GM12878 (cell line): ENCODE data around the gene TXNDC9. TPM values are rescaled to one million over a fixed set of nuclear protein-coding genes. Genes with fewer than 3 reads are reported as not detected.

Experiments used
- ATAC-seq: fragments of 200-7000 bp; cut with Tn5 transposase; 3 replicates; pipeline ENCODE4 v1.9.1; 2020; ENCODE audit warnings: mild to moderate bottlenecking, moderate library complexity
- BruUV-seq: library from RNA; stranded (reverse); fragments of 400-500 nt; replicated peaks from 2 replicates; lab custom pipeline; 2021; lab: Mats Ljungman, UMichigan
- CTCF ChIA-PET: fragments of 300-600 bp; sonication (Branson Sonifier 250); formaldehyde crosslinking; extraction: SDS; loops from one replicate; lab custom pipeline; 2021; ENCODE audit warnings: inconsistent platforms; lab: Yijun Ruan, JAX
- POLR2A ChIA-PET: fragments of 350-600 bp; formaldehyde crosslinking; extraction: SDS; loops from one replicate; lab custom pipeline; 2021; ENCODE audit warnings: inconsistent platforms; lab: Charles Lee
- RAD21 ChIA-PET: fragments of 300-600 bp; sonication (Branson Sonifier 250); formaldehyde crosslinking; loops from one replicate; lab custom pipeline; 2023; ENCODE audit warnings: antibody characterized with exemption; ENCODE audit not compliant: unreplicated experiment; lab: Charles Lee
- SMC1A ChIA-PET: fragments of 300-600 bp; sonication (Branson Sonifier 250); formaldehyde crosslinking; loops from one replicate; lab custom pipeline; 2023; ENCODE audit not compliant: unreplicated experiment, uncharacterized antibody; lab: Charles Lee
- DNase-seq: peaks from one replicate; pipeline ENCODE4 v3.0.0-alpha.2; 2011; ENCODE audit warnings: low read depth, low spot score
- FAIRE-seq: peaks from 3 replicates; lab custom pipeline; 2011; peaks lifted over from hg19 to GRCh38; lab: Jason Lieb, UNC
- H2AFZ ChIP-seq: 2 replicates; pipeline ENCODE4 v1.6.0; 2011; ENCODE audit warnings: low read depth, low read length, control low read depth; ENCODE audit not compliant: control insufficient read depth
- H3K27ac ChIP-seq: 2 replicates; pipeline ENCODE4 v1.5.1; 2011; ENCODE audit warnings: control low read depth; ENCODE audit not compliant: control insufficient read depth, insufficient read depth
- H3K27me3 ChIP-seq, 2 experiments: replicated peaks in 1 of 2; 2 replicates each; pipeline versions ENCODE4 v1.6.0 to v1.6.1; 2011; ENCODE audit warnings: low read length in 1 of 2; ENCODE audit not compliant: control insufficient read depth in 2 of 2, insufficient read depth in 2 of 2
- H3K36me3 ChIP-seq, 2 experiments: 2 replicates each; pipeline ENCODE4 v1.5.1; 2011; ENCODE audit warnings: low read length in 1 of 2; ENCODE audit not compliant: control insufficient read depth in 2 of 2, insufficient read depth in 2 of 2
- H3K4me1 ChIP-seq: 2 replicates; pipeline ENCODE4 v1.6.1; 2011; ENCODE audit warnings: mild to moderate bottlenecking, low read length, moderate library complexity, mixed read lengths; ENCODE audit not compliant: control insufficient read depth, insufficient read depth
- H3K4me2 ChIP-seq: 2 replicates; pipeline ENCODE4 v1.6.0; 2011; ENCODE audit warnings: control low read depth; ENCODE audit not compliant: control insufficient read depth, insufficient read depth
- H3K4me3 ChIP-seq: fragments of 200-600 bp; sonication (generic); 2 replicates; pipeline ENCODE4 v1.5.1; 2016
- H3K79me2 ChIP-seq: 2 replicates; pipeline ENCODE4 v1.6.0; 2011; ENCODE audit warnings: low read length; ENCODE audit not compliant: control insufficient read depth, insufficient read depth
- H3K9ac ChIP-seq: 2 replicates; pipeline ENCODE4 v1.8.0; 2011; ENCODE audit warnings: low read length, control low read depth, mixed read lengths; ENCODE audit not compliant: control insufficient read depth, insufficient read depth
- H3K9me3 ChIP-seq: replicated peaks from 3 replicates; pipeline ENCODE4 v1.5.1; 2011; ENCODE audit warnings: mild to moderate bottlenecking, low read length; ENCODE audit not compliant: control insufficient read depth, insufficient read depth
- H4K20me1 ChIP-seq: 2 replicates; pipeline ENCODE4 v1.6.0; 2011; ENCODE audit not compliant: control insufficient read depth, insufficient read depth
- ATF7 ChIP-seq: fragments of 450-650 bp; IDR thresholded peaks from 2 replicates; pipeline ENCODE4 v1.6.1; 2016; ENCODE audit warnings: low read depth, mild to moderate bottlenecking
- DPF2 ChIP-seq: fragments of 450-650 bp; IDR thresholded peaks from 2 replicates; pipeline ENCODE4 v1.6.1; 2017; ENCODE audit warnings: mild to moderate bottlenecking
- EP300 ChIP-seq, 2 experiments: fragments of 150-350 bp in 1 of 2; IDR thresholded peaks; 2 replicates each; pipeline ENCODE4 v1.6.1; 2011 to 2012; ENCODE audit warnings: low read depth in 2 of 2, low read length in 2 of 2, borderline replicate concordance in 1 of 2, improper control_type of control experiment in 1 of 2, inconsistent platforms in 1 of 2; ENCODE audit not compliant: control insufficient read depth in 1 of 2
- MAX ChIP-seq: IDR thresholded peaks from 2 replicates; pipeline ENCODE4 v1.6.1; 2012; ENCODE audit warnings: low read depth, low read length, improper control_type of control experiment
- MTA2 ChIP-seq: fragments of 450-650 bp; IDR thresholded peaks from 2 replicates; pipeline ENCODE4 v1.6.1; 2016; ENCODE audit warnings: low read depth, mild to moderate bottlenecking, moderate library complexity
- NKRF ChIP-seq: fragments of 450-650 bp; conservative IDR thresholded peaks from 2 replicates; pipeline ENCODE4 v1.6.1; 2017; ENCODE audit warnings: mild to moderate bottlenecking, moderate library complexity
- SREBF2 ChIP-seq: IDR thresholded peaks from 2 replicates; pipeline ENCODE4 v1.6.1; 2012; ENCODE audit warnings: mild to moderate bottlenecking, low read length
- TBL1XR1 ChIP-seq: IDR thresholded peaks from 2 replicates; pipeline ENCODE4 v1.6.1; 2012; ENCODE audit warnings: low read depth, low read length, improper control_type of control experiment
- ZBTB40 ChIP-seq: fragments of 450-650 bp; IDR thresholded peaks from 2 replicates; pipeline ENCODE4 v1.6.1; 2016; ENCODE audit warnings: mild to moderate bottlenecking, moderate library complexity, borderline replicate concordance
- ZNF207 ChIP-seq: fragments of 450-650 bp; IDR thresholded peaks from 2 replicates; pipeline ENCODE4 v1.6.1; 2014; ENCODE audit warnings: antibody characterized with exemption, mild to moderate bottlenecking, borderline replicate concordance
- in situ Hi-C: fragments of 300-500 bp; cut with MboI; formaldehyde crosslinking; loops from 9 replicates; pipeline ENCODE4 v1.14.3; 2018; ENCODE audit warnings: mixed read lengths
- intact Hi-C: fragments of 100-400 bp; cut with micrococcal nuclease; formaldehyde crosslinking; loops from one replicate; pipeline ENCODE4 v1.14.2; 2022; ENCODE audit not compliant: unreplicated experiment
- polyA plus RNA-seq, 11 experiments: library from polyadenylated mRNA; depleted of rRNA in 4 of 11; unstranded in 6 of 11; stranded (reverse) in 5 of 11; fragments of >200 nt; fragmentation: Nextera tagmentation in 4 of 11; fragmentation: Illumina TruSeq in 1 of 11; extraction: Ambion mirVana in 4 of 11; extraction: Trizol in 1 of 11; gene quantifications; 1 replicate in 1 of 11; 2 replicates in 10 of 11; pipeline versions ENCODE4 v1.2.1 to v1.2.3, GENCODE V29; 2011 to 2016; ENCODE audit warnings: inconsistent platforms in 2 of 11, missing spikeins in 2 of 11, low read depth in 1 of 11
- total RNA-seq, 4 experiments: library from RNA; depleted of rRNA in 3 of 4; stranded (reverse); fragments of >200 nt in 3 of 4; fragmentation: Illumina TruSeq in 1 of 4; extraction: Trizol in 1 of 4; gene quantifications; 2 replicates each; pipeline versions ENCODE4 v1.2.1 to v1.2.3, GENCODE V29; 2013 to 2021

TXNDC9 gene
- total and polyA plus RNA-seq, 10 of the 15 experiments (the other 5 are each of a cell fraction or from before 2014, with no cell fraction given) = 27.0 to 170 (median 50.9) TPM

- peak; percentile 89 for TF ChIP-seq MTA2
- TF ChIP-seq MAX = no peak
- TF ChIP-seq ZNF207 = no peak
- TF ChIP-seq EP300 (IDR thresholded peaks at IDR 0.05; ENCODE audit: borderline replicate concordance in 1 of 2, control insufficient read depth in 1 of 2, low read depth in 2 of 2, low read length in 2 of 2) = peak; percentile 19 to 23; a peak in 2 of 4 replicates
- peak; percentile 33; the same call in 1 of the 2 replicates for TF ChIP-seq ATF7
These were observed 12.0 kb upstream of the TXNDC9 start (continued) for GRCh38 chr2:99348173-99348572.

GRCh38 chr2:99346218-99346617, 10.1 kb upstream of the TXNDC9 start:
- Histone ChIP-seq H4K20me1 (no peaks in the 10 kb centered on the region; the same call in 1 of the 2 replicates), H3K4me2 (no peak overlapping the region), H3K27ac (no peak overlapping the region), H3K4me3 (no peak overlapping the region), H3K9me3 (no peaks in the 10 kb centered on the region), H2AFZ (no peak overlapping the region), H3K4me1 (peaks cover 13% of the 10 kb centered on the region), H3K9ac (no peak overlapping the region), H3K36me3 (no peaks in the 10 kb centered on the region; a peak in 2 of 4 replicates), H3K27me3 (no peaks in the 10 kb centered on the region), H3K79me2 (peaks cover 88% of the 10 kb centered on the region)
- POLR2A ChIA-PET = interaction anchor here (1.3 to 3.9 kb wide), 2 partner anchors 8 to 10 kb away, joined by 4 to 30 read pairs; partner anchors contain the start of genes EIF5B and TXNDC9
- CTCF ChIA-PET = interaction anchor here (1.1 to 2.1 kb wide), 2 partner anchors 9 to 10 kb away, joined by 5 to 7 read pairs; partner anchors contain the start of genes EIF5B and TXNDC9
- TF ChIP-seq SREBF2 (no peak), ZNF207 (no peak), ZBTB40 (no peak), DPF2 (no peak), TBL1XR1 (no peak), NKRF (no peak)
- ATAC-seq = no peak
- no peak for FAIRE-seq
- in situ Hi-C loops (no loop called here), intact Hi-C loops (no loop called here)
- SMC1A ChIA-PET = interaction anchor here (2.2 to 3.8 kb wide), 2 partner anchors 9 to 205 kb away, joined by 9 to 32 read pairs; partner anchors contain the start of genes C2orf15, EIF5B and TXNDC9
- DNase-seq = no peak
- RAD21 ChIA-PET = interaction anchor here (2.7 kb wide), 1 partner anchor 9 kb away, joined by 29 read pairs; the partner anchor contains the start of genes EIF5B and TXNDC9
- BruUV-seq = no TSS peak
